Keratinocyte (primary cell): ENCODE data around the gene C1orf53. TPM values are rescaled to one million over a fixed set of nuclear protein-coding genes. Genes with fewer than 3 reads are reported as not detected.

Source experiments
- DNase-seq: peaks from one replicate; pipeline ENCODE4 v3.0.0-alpha.2; 2011; ENCODE audit warnings: low read depth, missing footprints, low spot score
- FAIRE-seq: peaks from 2 replicates; lab custom pipeline; 2011; peaks lifted over from hg19 to GRCh38; lab: Jason Lieb, UNC
- H2AFZ ChIP-seq: 2 replicates; pipeline ENCODE4 v1.6.0; 2012; ENCODE audit warnings: low read length, control low read depth, inconsistent platforms; ENCODE audit not compliant: control insufficient read depth
- H3K27ac ChIP-seq: 2 replicates; pipeline ENCODE4 v1.5.1; 2011; ENCODE audit warnings: low read length; ENCODE audit not compliant: control insufficient read depth, insufficient read depth
- H3K27me3 ChIP-seq: 3 replicates; pipeline ENCODE4 v1.6.0; 2011; ENCODE audit warnings: low read length; ENCODE audit not compliant: control insufficient read depth, insufficient read depth; ENCODE audit errors: extremely low read depth
- H3K36me3 ChIP-seq, 2 experiments: 2 replicates in 1 of 2; 3 replicates in 1 of 2; pipeline ENCODE4 v1.5.1; 2011; ENCODE audit warnings: low read length in 2 of 2, mild to moderate bottlenecking in 1 of 2; ENCODE audit not compliant: control insufficient read depth in 2 of 2, insufficient read depth in 2 of 2; ENCODE audit errors: extremely low read depth in 1 of 2
- H3K4me1 ChIP-seq: 3 replicates; pipeline ENCODE4 v1.5.1; 2011; ENCODE audit warnings: low read length; ENCODE audit not compliant: control insufficient read depth, insufficient read depth; ENCODE audit errors: extremely low read depth
- H3K4me2 ChIP-seq: 3 replicates; pipeline ENCODE4 v1.6.0; 2011; ENCODE audit warnings: low read depth, low read length; ENCODE audit not compliant: control insufficient read depth, insufficient read depth; ENCODE audit errors: extremely low read depth
- H3K4me3 ChIP-seq, 3 experiments: fragments of 200-600 bp in 1 of 3; sonication (generic) in 1 of 3; 2 replicates in 2 of 3; 3 replicates in 1 of 3; pipeline ENCODE4 v1.5.1; 2011 to 2016; ENCODE audit warnings: low read length in 3 of 3, mild to moderate bottlenecking in 3 of 3, control low read depth in 2 of 3, inconsistent platforms in 1 of 3, low read depth in 1 of 3, mixed read lengths in 1 of 3, mixed run types in 1 of 3, moderate library complexity in 1 of 3; ENCODE audit not compliant: control insufficient read depth in 2 of 3, insufficient read depth in 2 of 3; ENCODE audit errors: extremely low read depth in 1 of 3
- H3K79me2 ChIP-seq: 2 replicates; pipeline ENCODE4 v1.6.0; 2012; ENCODE audit warnings: low read length; ENCODE audit not compliant: control insufficient read depth, insufficient read depth
- H3K9ac ChIP-seq: 3 replicates; pipeline ENCODE4 v1.6.0; 2011; ENCODE audit warnings: low read length; ENCODE audit not compliant: control insufficient read depth, insufficient read depth; ENCODE audit errors: extremely low read depth
- H3K9me1 ChIP-seq: 3 replicates; pipeline ENCODE4 v1.6.0; 2011; ENCODE audit warnings: low read length; ENCODE audit not compliant: control insufficient read depth, insufficient read depth; ENCODE audit errors: extremely low read depth
- H3K9me3 ChIP-seq: 2 replicates; pipeline ENCODE4 v1.5.1; 2012; ENCODE audit warnings: low read depth, low read length; ENCODE audit not compliant: control insufficient read depth
- H4K20me1 ChIP-seq: 3 replicates; pipeline ENCODE4 v1.6.0; 2011; ENCODE audit warnings: low read length; ENCODE audit not compliant: control insufficient read depth, insufficient read depth; ENCODE audit errors: extremely low read depth
- EZH2 ChIP-seq: IDR thresholded peaks from one replicate; pipeline ENCODE4 v1.6.1; 2012; ENCODE audit warnings: inconsistent platforms, mild to moderate bottlenecking, low read length, moderate library complexity
- dilution Hi-C: fragments of 300-500 bp; cut with MboI; formaldehyde crosslinking; loops from one replicate; pipeline ENCODE4 v1.7.0; 2020; ENCODE audit warnings: low sequenced_read_pairs; ENCODE audit not compliant: extremely low pct_ligation_motif_present
- polyA plus RNA-seq, 5 experiments: library from polyadenylated mRNA; depleted of rRNA in 3 of 5; stranded (reverse) in 3 of 5; stranded (forward) in 1 of 5; unstranded in 1 of 5; fragments of >200 nt; gene quantifications; 1 replicate in 1 of 5; 2 replicates in 3 of 5; 3 replicates in 1 of 5; pipeline versions ENCODE4 v1.2.1 to v1.2.3, GENCODE V29; 2011 to 2012; ENCODE audit warnings: missing spikeins in 2 of 5, low read depth in 1 of 5, low replicate concordance in 1 of 5
- TF ChIP-seq, protein P1 (sequence below), 3 experiments: IDR thresholded peaks in 1 of 3; conservative IDR thresholded peaks in 1 of 3; optimal IDR thresholded peaks in 1 of 3; 2 replicates in 2 of 3; 3 replicates in 1 of 3; pipeline versions ENCODE3 to v1.5.1; 2011; ENCODE audit warnings: low read length in 3 of 3, mild to moderate bottlenecking in 3 of 3, moderate library complexity in 2 of 3, control low read depth in 1 of 3, inconsistent platforms in 1 of 3; ENCODE audit not compliant: insufficient read depth in 2 of 3; ENCODE audit errors: extremely low read depth in 1 of 3

C1orf53 gene
- polyA plus RNA-seq, 1 donor (not counting 4 experiments of a cell fraction or from before 2014, with no cell fraction given) = 6.2 TPM

- Histone ChIP-seq H2AFZ (peak overlapping the region; percentile 76), H3K4me3 (peak overlapping the region in 2 of 3 experiments; percentile 36 to 75), H3K36me3 (no peaks in the 10 kb centered on the region), H3K27me3 (peaks cover 98% of the 10 kb centered on the region), H3K4me2 (peak overlapping the region; percentile 95), H4K20me1 (no peaks in the 10 kb centered on the region), H3K27ac (no peak overlapping the region), H3K9me1 (no peaks in the 10 kb centered on the region), H3K79me2 (no peaks in the 10 kb centered on the region), H3K4me1 (peaks cover 19% of the 10 kb centered on the region), H3K9me3 (no peaks in the 10 kb centered on the region), H3K9ac (no peak overlapping the region)
- no peak for TF ChIP-seq EZH2
- dilution Hi-C loops = no loop called here
- FAIRE-seq = no peak
- no peak for DNase-seq
Observed at GRCh38 chr1:197911857-197912696, 9.6 kb downstream of the C1orf53 start.

- H3K27me3 ChIP-seq = peaks cover 100% of the 10 kb centered on the region
- no peaks in the 10 kb centered on the region for H3K9me1 ChIP-seq
- no peak overlapping the region for H3K27ac ChIP-seq
- H3K36me3 ChIP-seq = no peaks in the 10 kb centered on the region
- no peak for DNase-seq
- peak; percentile 40 for TF ChIP-seq EZH2
- TF ChIP-seq, protein P1, sequence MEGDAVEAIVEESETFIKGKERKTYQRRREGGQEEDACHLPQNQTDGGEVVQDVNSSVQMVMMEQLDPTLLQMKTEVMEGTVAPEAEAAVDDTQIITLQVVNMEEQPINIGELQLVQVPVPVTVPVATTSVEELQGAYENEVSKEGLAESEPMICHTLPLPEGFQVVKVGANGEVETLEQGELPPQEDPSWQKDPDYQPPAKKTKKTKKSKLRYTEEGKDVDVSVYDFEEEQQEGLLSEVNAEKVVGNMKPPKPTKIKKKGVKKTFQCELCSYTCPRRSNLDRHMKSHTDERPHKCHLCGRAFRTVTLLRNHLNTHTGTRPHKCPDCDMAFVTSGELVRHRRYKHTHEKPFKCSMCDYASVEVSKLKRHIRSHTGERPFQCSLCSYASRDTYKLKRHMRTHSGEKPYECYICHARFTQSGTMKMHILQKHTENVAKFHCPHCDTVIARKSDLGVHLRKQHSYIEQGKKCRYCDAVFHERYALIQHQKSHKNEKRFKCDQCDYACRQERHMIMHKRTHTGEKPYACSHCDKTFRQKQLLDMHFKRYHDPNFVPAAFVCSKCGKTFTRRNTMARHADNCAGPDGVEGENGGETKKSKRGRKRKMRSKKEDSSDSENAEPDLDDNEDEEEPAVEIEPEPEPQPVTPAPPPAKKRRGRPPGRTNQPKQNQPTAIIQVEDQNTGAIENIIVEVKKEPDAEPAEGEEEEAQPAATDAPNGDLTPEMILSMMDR (optimal IDR thresholded peaks at IDR 0.05 in 1 of 3, IDR thresholded peaks at IDR 0.05 in 1 of 3, conservative IDR thresholded peaks at IDR 0.05 in 1 of 3; ENCODE audit: extremely low read depth in 1 of 3, insufficient read depth in 2 of 3, low read length in 3 of 3) = no peak
- H3K79me2 ChIP-seq = no peaks in the 10 kb centered on the region
- no peak for FAIRE-seq
- H3K4me1 ChIP-seq = peaks cover 27% of the 10 kb centered on the region
- no peak overlapping the region for H3K9ac ChIP-seq
- no peaks in the 10 kb centered on the region for H3K9me3 ChIP-seq
- H3K4me3 ChIP-seq = peak overlapping the region in 2 of 3 experiments; percentile 36 to 75
- dilution Hi-C loops = no loop called here
- no peak overlapping the region for H2AFZ ChIP-seq
- no peaks in the 10 kb centered on the region for H4K20me1 ChIP-seq
- H3K4me2 ChIP-seq = peak overlapping the region; percentile 95
Observed at GRCh38 chr1:197912739-197913494, 10.5 kb downstream of the C1orf53 start.
